NB4 (cell line): Measurements from ENCODE around the gene EZH1.

Source experiments
- CTCF ChIP-seq: IDR thresholded peaks from one replicate; pipeline ENCODE4 v1.5.1; 2012; ENCODE audit warnings: low read depth, low read length
- MYC ChIP-seq: IDR thresholded peaks from 2 replicates; pipeline ENCODE4 v1.6.1; 2011; ENCODE audit warnings: low read depth, low read length
- POLR2A ChIP-seq: IDR thresholded peaks from 2 replicates; pipeline ENCODE4 v1.6.1; 2011; ENCODE audit warnings: mild to moderate bottlenecking; ENCODE audit not compliant: insufficient read length; ENCODE audit errors: extremely low read depth
- TF ChIP-seq, protein P1 (sequence below): IDR thresholded peaks from 2 replicates; pipeline ENCODE4 v1.6.1; 2011; ENCODE audit warnings: low read depth, low read length

DNA sequence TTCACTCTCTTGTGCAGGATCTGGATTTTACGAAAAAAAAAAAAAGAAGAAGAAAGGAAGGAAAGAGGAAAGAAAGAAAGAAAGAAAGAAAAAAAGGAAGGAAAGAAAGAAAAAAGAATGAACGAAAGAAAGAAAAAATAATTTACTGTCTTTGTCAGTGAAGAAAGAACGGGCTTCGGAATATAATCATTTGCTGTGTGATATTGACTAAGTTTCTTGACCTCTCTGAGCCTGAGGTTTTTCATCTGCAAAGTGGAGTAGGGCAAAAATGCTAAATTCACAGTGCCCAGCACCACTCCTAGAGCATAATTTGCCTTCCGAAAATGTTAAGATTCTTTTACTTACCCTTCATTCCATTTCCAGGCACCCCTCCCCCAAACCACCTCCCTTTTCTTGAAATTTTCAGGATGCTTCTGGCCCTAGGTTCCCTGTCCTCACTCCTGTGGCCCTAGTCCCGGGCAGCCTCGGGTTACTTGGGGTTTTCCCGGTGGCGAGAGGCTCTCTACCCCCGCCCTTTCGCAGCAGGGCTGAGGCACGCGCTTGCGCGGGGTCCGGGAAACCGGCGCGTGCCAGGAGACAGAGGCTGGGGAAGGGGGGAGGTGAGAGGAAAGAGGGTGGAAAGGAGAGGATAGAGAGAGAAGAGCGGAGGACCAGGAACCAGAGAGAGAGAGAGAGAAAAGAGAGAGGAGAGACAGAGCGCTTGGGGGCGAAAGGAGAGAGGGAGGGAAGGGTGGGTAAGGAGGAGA lies 62.7 kb downstream of the EZH1 start, which contains the start of gene CNTNAP1:
- TF ChIP-seq CTCF (no peak), MYC (no peak), POLR2A (peak; percentile 9)
- TF ChIP-seq, protein P1, sequence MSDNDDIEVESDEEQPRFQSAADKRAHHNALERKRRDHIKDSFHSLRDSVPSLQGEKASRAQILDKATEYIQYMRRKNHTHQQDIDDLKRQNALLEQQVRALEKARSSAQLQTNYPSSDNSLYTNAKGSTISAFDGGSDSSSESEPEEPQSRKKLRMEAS = no peak
